CD14-positive monocyte (primary cell): ENCODE results near the gene NUP58. TPM values are rescaled to one million over a fixed set of nuclear protein-coding genes. Genes with fewer than 3 reads are reported as not detected.

ENCODE experiments used
- DNase-seq, 3 donors: peaks; one replicate each; pipeline ENCODE4 v3.0.0-alpha.2; 2011 to 2022
- H2AFZ ChIP-seq: 2 replicates; pipeline ENCODE4 v1.6.0; 2012; ENCODE audit warnings: mild to moderate bottlenecking, low read depth, low read length, inconsistent platforms; ENCODE audit not compliant: insufficient read depth, poor library complexity, severe bottlenecking
- H3K27ac ChIP-seq, 2 donors: 1 replicate in 1 of 2; 2 replicates in 1 of 2; pipeline ENCODE4 v1.5.1; 2012 to 2013; ENCODE audit warnings: low read length in 2 of 2, control low read depth in 1 of 2, inconsistent platforms in 1 of 2, low read depth in 1 of 2, mild to moderate bottlenecking in 1 of 2
- H3K27me3 ChIP-seq, 2 donors: one replicate each; pipeline versions ENCODE4 v1.6.0 to v1.6.1; 2011 to 2013; ENCODE audit warnings: low read length in 2 of 2; ENCODE audit not compliant: control insufficient read depth in 2 of 2, insufficient read depth in 2 of 2
- H3K36me3 ChIP-seq, 2 donors: replicated peaks in 1 of 2; 1 replicate in 1 of 2; 2 replicates in 1 of 2; pipeline versions ENCODE4 v1.5.1 to v1.6.1; 2012 to 2013; ENCODE audit warnings: low read length in 2 of 2, control low read depth in 1 of 2, inconsistent platforms in 1 of 2, mild to moderate bottlenecking in 1 of 2; ENCODE audit not compliant: insufficient read depth in 2 of 2, control insufficient read depth in 1 of 2
- H3K4me1 ChIP-seq, 2 donors: 1 replicate in 1 of 2; 2 replicates in 1 of 2; pipeline versions ENCODE4 v1.5.1 to v1.6.1; 2012 to 2013; ENCODE audit warnings: low read length in 2 of 2, control low read depth in 1 of 2, inconsistent platforms in 1 of 2, mild to moderate bottlenecking in 1 of 2, moderate library complexity in 1 of 2; ENCODE audit not compliant: insufficient read depth in 2 of 2, control insufficient read depth in 1 of 2
- H3K4me2 ChIP-seq: replicated peaks from 2 replicates; pipeline ENCODE3; 2012; ENCODE audit warnings: low read length, moderate library complexity, mild to moderate bottlenecking; ENCODE audit not compliant: poor library complexity, severe bottlenecking; ENCODE audit errors: extremely low read depth
- H3K4me3 ChIP-seq, 3 experiments: fragments of 200-600 bp in 1 of 3; sonication (generic) in 1 of 3; replicated peaks in 1 of 3; 1 replicate in 2 of 3; 2 replicates in 1 of 3; pipeline ENCODE4 v1.5.1; 2011 to 2013; ENCODE audit warnings: low read length in 3 of 3, mild to moderate bottlenecking in 3 of 3, control low read depth in 2 of 3, low read depth in 2 of 3, inconsistent platforms in 1 of 3, moderate library complexity in 1 of 3
- H3K79me2 ChIP-seq: 2 replicates; pipeline ENCODE4 v1.6.0; 2012; ENCODE audit warnings: mild to moderate bottlenecking, control low read depth, inconsistent platforms, low read length, moderate library complexity; ENCODE audit not compliant: insufficient read depth
- H3K9ac ChIP-seq: 2 replicates; pipeline ENCODE4 v1.6.0; 2017; ENCODE audit warnings: low read length, mild to moderate bottlenecking; ENCODE audit not compliant: insufficient read depth, poor library complexity, severe bottlenecking
- H3K9me3 ChIP-seq, 2 donors: replicated peaks in 1 of 2; 1 replicate in 1 of 2; 2 replicates in 1 of 2; pipeline versions ENCODE4 v1.5.1 to v1.6.1; 2012 to 2013; ENCODE audit warnings: low read length in 2 of 2, control low read depth in 1 of 2; ENCODE audit not compliant: control insufficient read depth in 1 of 2, insufficient read depth in 1 of 2
- H4K20me1 ChIP-seq: 2 replicates; pipeline ENCODE4 v1.6.0; 2012; ENCODE audit warnings: mild to moderate bottlenecking, low read length, control low read depth, moderate library complexity; ENCODE audit not compliant: insufficient read depth
- H3K27ac Mint-ChIP-seq, 7 donors: one replicate each; pipeline ENCODE4 v1.8.0; 2020; ENCODE audit warnings: mild to moderate bottlenecking in 7 of 7, mixed read lengths in 7 of 7, moderate library complexity in 6 of 7, inconsistent platforms in 2 of 7
- H3K27me3 Mint-ChIP-seq, 3 donors: one replicate each; pipeline ENCODE4 v1.8.0; 2021 to 2022; ENCODE audit warnings: low read depth in 3 of 3, mild to moderate bottlenecking in 3 of 3, mixed read lengths in 3 of 3, moderate library complexity in 3 of 3, inconsistent platforms in 1 of 3
- H3K36me3 Mint-ChIP-seq, 2 donors: one replicate each; pipeline ENCODE4 v1.8.0; 2020; ENCODE audit warnings: mixed read lengths in 2 of 2, inconsistent platforms in 1 of 2, mild to moderate bottlenecking in 1 of 2
- H3K4me1 Mint-ChIP-seq: one replicate; pipeline ENCODE4 v1.8.0; 2020; ENCODE audit warnings: mild to moderate bottlenecking, mixed read lengths
- H3K4me3 Mint-ChIP-seq, 2 donors: one replicate each; pipeline ENCODE4 v1.8.0; 2020; ENCODE audit warnings: mild to moderate bottlenecking in 2 of 2, mixed read lengths in 2 of 2, moderate library complexity in 1 of 2
- H3K9me3 Mint-ChIP-seq, 7 donors: one replicate each; pipeline ENCODE4 v1.8.0; 2020 to 2022; ENCODE audit warnings: mixed read lengths in 7 of 7, mild to moderate bottlenecking in 6 of 7, moderate library complexity in 6 of 7, inconsistent platforms in 2 of 7
- WGBS: methylation state at CpG from one replicate; pipeline ENCODE4 v1.1.5; 2013; ENCODE audit warnings: missing lambda C conversion rate; ENCODE audit not compliant: insufficient coverage; 5-methylcytosine and 5-hydroxymethylcytosine counted together
- intact Hi-C, 2 donors: fragments of 100-400 bp; cut with micrococcal nuclease; formaldehyde crosslinking; loops; one replicate each; pipeline versions ENCODE4 v1.15.0 to v1.15.1; 2023
- polyA plus RNA-seq, 3 donors: library from polyadenylated mRNA; depleted of rRNA in 1 of 3; unstranded in 2 of 3; stranded (reverse) in 1 of 3; fragments of 300-500 nt in 2 of 3; fragments of >200 nt in 1 of 3; fragmentation: Illumina TruSeq in 2 of 3; gene quantifications; 1 replicate in 2 of 3; 2 replicates in 1 of 3; pipeline ENCODE4 v1.2.3, GENCODE V29; 2012 to 2021
- TF ChIP-seq, protein P1 (sequence below): fragments of 200-600 bp; IDR thresholded peaks from one replicate; pipeline ENCODE4 v1.8.0; 2022; ENCODE audit warnings: antibody characterized with exemption, mild to moderate bottlenecking

NUP58 gene
- polyA plus RNA-seq, 3 donors = 21.5 to 26.3 (median 25.1) TPM

DNA sequence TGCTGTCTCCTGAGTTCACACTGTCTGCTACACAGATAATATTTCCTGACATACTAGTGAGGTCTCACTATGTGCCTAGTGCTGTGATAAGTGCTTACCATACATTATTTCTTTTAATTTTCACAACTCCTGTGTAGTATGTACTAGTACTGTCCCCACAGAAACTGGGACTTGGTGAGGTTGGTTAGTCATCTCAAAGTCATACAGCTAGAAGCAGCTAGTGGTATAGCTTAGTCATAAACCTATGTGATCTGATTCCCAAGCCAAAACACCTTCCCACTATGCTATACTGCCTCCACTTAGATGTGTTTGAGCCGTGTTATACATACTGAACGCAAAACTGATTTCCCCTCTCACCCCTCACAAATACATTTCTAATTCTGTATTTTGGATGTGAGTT is 24.7 kb upstream of the NUP58 start:
- Histone ChIP-seq H2AFZ (no peak overlapping the region), H3K27me3 (no peaks in the 10 kb centered on the region), H3K9me3 (no peaks in the 10 kb centered on the region), H4K20me1 (peaks cover 90% of the 10 kb centered on the region), H3K36me3 (peaks cover 21 to 31% of the 10 kb centered on the region in 2 donors), H3K27ac (peak overlapping the region in 1 of 2 donors; percentile 40), H3K79me2 (peaks cover 85% of the 10 kb centered on the region), H3K4me1 (peaks cover 20 to 22% of the 10 kb centered on the region in 2 donors), H3K9ac (no peak overlapping the region), H3K4me3 (no peak overlapping the region), H3K4me2 (no peak overlapping the region)
- Mint-ChIP-seq H3K9me3 (no peaks in the 10 kb centered on the region), H3K4me3 (no peak overlapping the region), H3K27me3 (peaks cover 0 to 2% (median 0%) of the 10 kb centered on the region in 3 donors), H3K27ac (peak overlapping the region in 1 of 7 donors; percentile 7), H3K4me1 (peaks cover 37% of the 10 kb centered on the region), H3K36me3 (peaks cover 24 to 27% of the 10 kb centered on the region in 2 donors)
- peak in 2 of 3 donors; percentile 8 to 33 for DNase-seq
- no CpG with 5 or more reads among the region's 2 CpGs for WGBS
- TF ChIP-seq, protein P1, sequence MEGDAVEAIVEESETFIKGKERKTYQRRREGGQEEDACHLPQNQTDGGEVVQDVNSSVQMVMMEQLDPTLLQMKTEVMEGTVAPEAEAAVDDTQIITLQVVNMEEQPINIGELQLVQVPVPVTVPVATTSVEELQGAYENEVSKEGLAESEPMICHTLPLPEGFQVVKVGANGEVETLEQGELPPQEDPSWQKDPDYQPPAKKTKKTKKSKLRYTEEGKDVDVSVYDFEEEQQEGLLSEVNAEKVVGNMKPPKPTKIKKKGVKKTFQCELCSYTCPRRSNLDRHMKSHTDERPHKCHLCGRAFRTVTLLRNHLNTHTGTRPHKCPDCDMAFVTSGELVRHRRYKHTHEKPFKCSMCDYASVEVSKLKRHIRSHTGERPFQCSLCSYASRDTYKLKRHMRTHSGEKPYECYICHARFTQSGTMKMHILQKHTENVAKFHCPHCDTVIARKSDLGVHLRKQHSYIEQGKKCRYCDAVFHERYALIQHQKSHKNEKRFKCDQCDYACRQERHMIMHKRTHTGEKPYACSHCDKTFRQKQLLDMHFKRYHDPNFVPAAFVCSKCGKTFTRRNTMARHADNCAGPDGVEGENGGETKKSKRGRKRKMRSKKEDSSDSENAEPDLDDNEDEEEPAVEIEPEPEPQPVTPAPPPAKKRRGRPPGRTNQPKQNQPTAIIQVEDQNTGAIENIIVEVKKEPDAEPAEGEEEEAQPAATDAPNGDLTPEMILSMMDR = no peak
- intact Hi-C loops = no loop called here

- TF ChIP-seq, protein P1 = no peak
- peaks cover 0 to 2% (median 0%) of the 10 kb centered on the region in 3 donors for H3K27me3 Mint-ChIP-seq
- Histone ChIP-seq H3K79me2 (peaks cover 99% of the 10 kb centered on the region), H3K9me3 (no peaks in the 10 kb centered on the region), H2AFZ (no peak overlapping the region), H3K36me3 (peaks cover 6 to 9% of the 10 kb centered on the region in 2 donors), H3K4me1 (peaks cover 32 to 39% of the 10 kb centered on the region in 2 donors), H4K20me1 (peaks cover 85% of the 10 kb centered on the region), H3K27ac (peak overlapping the region in 1 of 2 donors; percentile 77), H3K4me2 (peak overlapping the region; percentile 4), H3K27me3 (no peaks in the 10 kb centered on the region), H3K4me3 (no peak overlapping the region), H3K9ac (no peak overlapping the region)
- H3K9me3 Mint-ChIP-seq = no peaks in the 10 kb centered on the region
- H3K4me3 Mint-ChIP-seq = no peak overlapping the region
- no peak for DNase-seq
- H3K36me3 Mint-ChIP-seq = peaks cover 15 to 29% of the 10 kb centered on the region in 2 donors
- H3K27ac Mint-ChIP-seq = peak overlapping the region in 6 of 7 donors; percentile 15 to 78 (median 74)
- intact Hi-C loops = loop anchor here in 1 of 2 donors (10.0 kb wide), 1 partner anchor 46 kb away; no protein-coding TSS in a partner anchor
- H3K4me1 Mint-ChIP-seq = peaks cover 66% of the 10 kb centered on the region
Observed at GRCh38 chr13:25280396-25280795, 21.0 kb upstream of the NUP58 start.
